CD14-positive monocyte (primary cell): ENCODE data around the gene CLRN3. TPM values are rescaled to one million over a fixed set of nuclear protein-coding genes. Genes with fewer than 3 reads are reported as not detected.

ENCODE experiments used
- DNase-seq, 3 donors: peaks; one replicate each; pipeline ENCODE4 v3.0.0-alpha.2; 2011 to 2022
- H2AFZ ChIP-seq: 2 replicates; pipeline ENCODE4 v1.6.0; 2012; ENCODE audit warnings: mild to moderate bottlenecking, low read depth, low read length, inconsistent platforms; ENCODE audit not compliant: insufficient read depth, poor library complexity, severe bottlenecking
- H3K27ac ChIP-seq, 2 donors: 1 replicate in 1 of 2; 2 replicates in 1 of 2; pipeline ENCODE4 v1.5.1; 2012 to 2013; ENCODE audit warnings: low read length in 2 of 2, control low read depth in 1 of 2, inconsistent platforms in 1 of 2, low read depth in 1 of 2, mild to moderate bottlenecking in 1 of 2
- H3K27me3 ChIP-seq, 2 donors: one replicate each; pipeline versions ENCODE4 v1.6.0 to v1.6.1; 2011 to 2013; ENCODE audit warnings: low read length in 2 of 2; ENCODE audit not compliant: control insufficient read depth in 2 of 2, insufficient read depth in 2 of 2
- H3K36me3 ChIP-seq, 2 donors: replicated peaks in 1 of 2; 1 replicate in 1 of 2; 2 replicates in 1 of 2; pipeline versions ENCODE4 v1.5.1 to v1.6.1; 2012 to 2013; ENCODE audit warnings: low read length in 2 of 2, control low read depth in 1 of 2, inconsistent platforms in 1 of 2, mild to moderate bottlenecking in 1 of 2; ENCODE audit not compliant: insufficient read depth in 2 of 2, control insufficient read depth in 1 of 2
- H3K4me1 ChIP-seq, 2 donors: 1 replicate in 1 of 2; 2 replicates in 1 of 2; pipeline versions ENCODE4 v1.5.1 to v1.6.1; 2012 to 2013; ENCODE audit warnings: low read length in 2 of 2, control low read depth in 1 of 2, inconsistent platforms in 1 of 2, mild to moderate bottlenecking in 1 of 2, moderate library complexity in 1 of 2; ENCODE audit not compliant: insufficient read depth in 2 of 2, control insufficient read depth in 1 of 2
- H3K4me2 ChIP-seq: replicated peaks from 2 replicates; pipeline ENCODE3; 2012; ENCODE audit warnings: low read length, moderate library complexity, mild to moderate bottlenecking; ENCODE audit not compliant: poor library complexity, severe bottlenecking; ENCODE audit errors: extremely low read depth
- H3K4me3 ChIP-seq, 3 experiments: fragments of 200-600 bp in 1 of 3; sonication (generic) in 1 of 3; replicated peaks in 1 of 3; 1 replicate in 2 of 3; 2 replicates in 1 of 3; pipeline ENCODE4 v1.5.1; 2011 to 2013; ENCODE audit warnings: low read length in 3 of 3, mild to moderate bottlenecking in 3 of 3, control low read depth in 2 of 3, low read depth in 2 of 3, inconsistent platforms in 1 of 3, moderate library complexity in 1 of 3
- H3K79me2 ChIP-seq: 2 replicates; pipeline ENCODE4 v1.6.0; 2012; ENCODE audit warnings: mild to moderate bottlenecking, control low read depth, inconsistent platforms, low read length, moderate library complexity; ENCODE audit not compliant: insufficient read depth
- H3K9ac ChIP-seq: 2 replicates; pipeline ENCODE4 v1.6.0; 2017; ENCODE audit warnings: low read length, mild to moderate bottlenecking; ENCODE audit not compliant: insufficient read depth, poor library complexity, severe bottlenecking
- H3K9me3 ChIP-seq, 2 donors: replicated peaks in 1 of 2; 1 replicate in 1 of 2; 2 replicates in 1 of 2; pipeline versions ENCODE4 v1.5.1 to v1.6.1; 2012 to 2013; ENCODE audit warnings: low read length in 2 of 2, control low read depth in 1 of 2; ENCODE audit not compliant: control insufficient read depth in 1 of 2, insufficient read depth in 1 of 2
- H4K20me1 ChIP-seq: 2 replicates; pipeline ENCODE4 v1.6.0; 2012; ENCODE audit warnings: mild to moderate bottlenecking, low read length, control low read depth, moderate library complexity; ENCODE audit not compliant: insufficient read depth
- H3K27ac Mint-ChIP-seq, 7 donors: one replicate each; pipeline ENCODE4 v1.8.0; 2020; ENCODE audit warnings: mild to moderate bottlenecking in 7 of 7, mixed read lengths in 7 of 7, moderate library complexity in 6 of 7, inconsistent platforms in 2 of 7
- H3K27me3 Mint-ChIP-seq, 3 donors: one replicate each; pipeline ENCODE4 v1.8.0; 2021 to 2022; ENCODE audit warnings: low read depth in 3 of 3, mild to moderate bottlenecking in 3 of 3, mixed read lengths in 3 of 3, moderate library complexity in 3 of 3, inconsistent platforms in 1 of 3
- H3K36me3 Mint-ChIP-seq, 2 donors: one replicate each; pipeline ENCODE4 v1.8.0; 2020; ENCODE audit warnings: mixed read lengths in 2 of 2, inconsistent platforms in 1 of 2, mild to moderate bottlenecking in 1 of 2
- H3K4me1 Mint-ChIP-seq: one replicate; pipeline ENCODE4 v1.8.0; 2020; ENCODE audit warnings: mild to moderate bottlenecking, mixed read lengths
- H3K4me3 Mint-ChIP-seq, 2 donors: one replicate each; pipeline ENCODE4 v1.8.0; 2020; ENCODE audit warnings: mild to moderate bottlenecking in 2 of 2, mixed read lengths in 2 of 2, moderate library complexity in 1 of 2
- H3K9me3 Mint-ChIP-seq, 7 donors: one replicate each; pipeline ENCODE4 v1.8.0; 2020 to 2022; ENCODE audit warnings: mixed read lengths in 7 of 7, mild to moderate bottlenecking in 6 of 7, moderate library complexity in 6 of 7, inconsistent platforms in 2 of 7
- CTCF ChIP-seq: fragments of 200-600 bp; IDR thresholded peaks from one replicate; pipeline ENCODE4 v1.8.0; 2022; ENCODE audit warnings: antibody characterized with exemption, mild to moderate bottlenecking
- WGBS: methylation state at CpG from one replicate; pipeline ENCODE4 v1.1.5; 2013; ENCODE audit warnings: missing lambda C conversion rate; ENCODE audit not compliant: insufficient coverage; 5-methylcytosine and 5-hydroxymethylcytosine counted together
- intact Hi-C, 2 donors: fragments of 100-400 bp; cut with micrococcal nuclease; formaldehyde crosslinking; loops; one replicate each; pipeline versions ENCODE4 v1.15.0 to v1.15.1; 2023
- polyA plus RNA-seq, 3 donors: library from polyadenylated mRNA; depleted of rRNA in 1 of 3; unstranded in 2 of 3; stranded (reverse) in 1 of 3; fragments of 300-500 nt in 2 of 3; fragments of >200 nt in 1 of 3; fragmentation: Illumina TruSeq in 2 of 3; gene quantifications; 1 replicate in 2 of 3; 2 replicates in 1 of 3; pipeline ENCODE4 v1.2.3, GENCODE V29; 2012 to 2021

Gene CLRN3
- polyA plus RNA-seq, 3 donors, result 0.16 TPM; not detected in 2

GRCh38 chr10:127853868-127854768 is 38.6 kb downstream of the CLRN3 start:
- H3K36me3 Mint-ChIP-seq, result no peaks in the 10 kb centered on the region
- no peak overlapping the region for H3K27ac ChIP-seq
- H3K4me1 Mint-ChIP-seq, result peaks cover 20% of the 10 kb centered on the region
- WGBS, result 25% methylated on average over 12 of the region's 19 CpGs
- no peaks in the 10 kb centered on the region for H4K20me1 ChIP-seq
- peaks cover 16 to 21% of the 10 kb centered on the region in 2 donors for H3K4me1 ChIP-seq
- H3K27ac Mint-ChIP-seq, result no peak overlapping the region
- H3K27me3 Mint-ChIP-seq, result peaks cover 5 to 11% (median 10%) of the 10 kb centered on the region in 3 donors
- no peak overlapping the region for H3K4me3 ChIP-seq
- H3K9me3 ChIP-seq, result no peaks in the 10 kb centered on the region
- intact Hi-C loops, result loop anchor here (10.0 kb wide), 2 partner anchors 289 to 1869 kb away; no protein-coding TSS in a partner anchor
- H3K36me3 ChIP-seq, result no peaks in the 10 kb centered on the region
- peak; percentile 48 to 77 (median 65) for DNase-seq
- peaks cover 0 to 1% (median 0%) of the 10 kb centered on the region in 7 donors for H3K9me3 Mint-ChIP-seq
- H3K4me3 Mint-ChIP-seq, result peak overlapping the region in 1 of 2 donors; percentile 84
- peak; percentile 89 for TF ChIP-seq CTCF
- no peak overlapping the region for H3K9ac ChIP-seq
- H3K4me2 ChIP-seq, result peak overlapping the region; percentile 30
- peaks cover 0 to 5% of the 10 kb centered on the region in 2 donors for H3K27me3 ChIP-seq
- H2AFZ ChIP-seq, result peak overlapping the region; percentile 55
- no peaks in the 10 kb centered on the region for H3K79me2 ChIP-seq

DNA sequence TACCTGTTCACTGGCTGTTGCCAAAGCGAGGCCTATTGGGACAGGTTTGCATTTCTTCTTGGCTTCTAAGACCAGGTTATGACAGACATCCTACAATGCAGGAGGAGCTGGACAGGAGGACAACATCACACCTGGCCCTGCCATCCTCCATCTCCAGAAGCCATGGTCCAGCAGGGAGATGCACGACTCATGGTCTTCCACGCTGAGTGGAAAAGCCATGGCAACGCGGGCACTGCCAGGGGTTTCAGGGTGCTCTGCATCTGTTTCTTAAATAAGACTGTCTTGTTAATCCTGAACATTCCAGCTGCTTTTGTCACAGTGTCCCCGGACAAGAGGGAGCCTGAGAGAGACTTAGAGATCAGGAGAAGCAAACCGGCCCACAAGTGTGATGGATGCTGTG is 40.3 kb downstream of the CLRN3 start:
- no peak overlapping the region for H3K27ac ChIP-seq
- H3K79me2 ChIP-seq, result no peaks in the 10 kb centered on the region
- H3K27me3 Mint-ChIP-seq, result peaks cover 7 to 10% (median 9%) of the 10 kb centered on the region in 3 donors
- no peak overlapping the region for H3K9ac ChIP-seq
- H2AFZ ChIP-seq, result no peak overlapping the region
- H4K20me1 ChIP-seq, result no peaks in the 10 kb centered on the region
- no peaks in the 10 kb centered on the region for H3K36me3 ChIP-seq
- peaks cover 16 to 21% of the 10 kb centered on the region in 2 donors for H3K4me1 ChIP-seq
- peaks cover 22% of the 10 kb centered on the region for H3K4me1 Mint-ChIP-seq
- H3K27me3 ChIP-seq, result peaks cover 0 to 5% of the 10 kb centered on the region in 2 donors
- 94% methylated on average over 7 of the region's 7 CpGs for WGBS
- H3K4me2 ChIP-seq, result no peak overlapping the region
- no peak for DNase-seq
- H3K36me3 Mint-ChIP-seq, result no peaks in the 10 kb centered on the region
- no peak overlapping the region for H3K4me3 ChIP-seq
- no peak overlapping the region for H3K4me3 Mint-ChIP-seq
- TF ChIP-seq CTCF, result no peak
- no peaks in the 10 kb centered on the region for H3K9me3 ChIP-seq
- peaks cover 0 to 5% (median 2%) of the 10 kb centered on the region in 7 donors for H3K9me3 Mint-ChIP-seq
- no peak overlapping the region for H3K27ac Mint-ChIP-seq
- intact Hi-C loops, result loop anchor here (10.0 kb wide), 2 partner anchors 288 to 1868 kb away; no protein-coding TSS in a partner anchor
